Ishikawa (cell line): ENCODE data around the gene LRRC18.

Source experiments
- MAX ChIP-seq: IDR thresholded peaks from 2 replicates; pipeline ENCODE4 v1.6.1; 2012
- RAD21 ChIP-seq: IDR thresholded peaks from 2 replicates; pipeline ENCODE4 v1.6.1; 2012; ENCODE audit warnings: low read depth
- REST ChIP-seq: IDR thresholded peaks from 2 replicates; pipeline ENCODE4 v1.6.1; 2012; ENCODE audit warnings: low read depth, mild to moderate bottlenecking
- TAF1 ChIP-seq: IDR thresholded peaks from 2 replicates; pipeline ENCODE4 v1.6.1; 2012; ENCODE audit warnings: low read depth, mild to moderate bottlenecking
- TCF12 ChIP-seq: IDR thresholded peaks from 2 replicates; pipeline ENCODE4 v1.6.1; 2012; ENCODE audit warnings: low read depth
- TEAD4 ChIP-seq: IDR thresholded peaks from 2 replicates; pipeline ENCODE4 v1.6.1; 2012
- USF1 ChIP-seq: IDR thresholded peaks from 2 replicates; pipeline ENCODE4 v1.6.1; 2012
- YY1 ChIP-seq: IDR thresholded peaks from 2 replicates; pipeline ENCODE4 v1.6.1; 2012; ENCODE audit warnings: low read depth

DNA sequence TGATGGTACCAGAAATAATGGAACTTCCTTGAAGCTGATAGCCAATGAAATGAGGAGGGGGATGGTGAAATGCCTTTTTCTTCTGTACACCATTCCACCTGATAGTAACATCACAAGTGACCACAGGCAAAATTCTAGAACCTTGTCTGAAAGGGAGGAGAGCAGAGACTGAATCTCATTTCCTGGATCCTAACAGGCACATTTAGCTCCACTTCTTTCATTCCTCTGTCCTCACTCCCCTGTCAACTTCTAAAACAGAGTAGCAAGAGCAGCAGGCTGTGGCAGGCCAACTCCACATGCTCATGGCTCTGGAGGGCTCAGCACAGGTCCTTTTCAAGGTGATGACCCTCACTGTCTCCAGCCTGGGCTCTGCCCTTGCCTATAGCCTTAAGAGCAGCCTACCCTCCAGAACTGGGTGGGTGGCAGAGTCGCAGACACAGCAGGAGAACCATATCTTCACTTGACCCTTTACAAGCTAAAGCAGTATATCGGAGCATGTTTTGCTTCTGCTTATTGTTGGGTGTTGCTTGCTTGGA, at the start of gene LRRC18:
- no peak for TF ChIP-seq YY1
- TF ChIP-seq MAX, result no peak
- TF ChIP-seq REST, result no peak
- no peak for TF ChIP-seq USF1
- no peak for TF ChIP-seq TEAD4
- no peak for TF ChIP-seq TCF12
- no peak for TF ChIP-seq TAF1
- TF ChIP-seq RAD21, result no peak
